ENCODE results near the gene ATP4A. TPM values are rescaled to one million over a fixed set of nuclear protein-coding genes. Genes with fewer than 3 reads are reported as not detected.

ATP4A gene
- total and polyA plus RNA-seq, 7 donors, result 0.10 TPM; not detected in 6

GRCh38 chr19:35582760-35583159 is 19.3 kb upstream of the ATP4A start:
- H3K27me3 ChIP-seq, result peaks cover 0 to 19% (median 0%) of the 10 kb centered on the region in 3 donors

GRCh38 chr19:35578707-35579106 is 15.2 kb upstream of the ATP4A start:
- Histone ChIP-seq H3K4me3 (no peak overlapping the region), H3K27me3 (peaks cover 0 to 5% (median 0%) of the 10 kb centered on the region in 3 donors), H3K4me1 (no peaks in the 10 kb centered on the region), H3K36me3 (no peaks in the 10 kb centered on the region), H3K27ac (no peak overlapping the region), H3K9me3 (peaks cover 0 to 8% (median 4%) of the 10 kb centered on the region in 4 donors)
- WGBS, 2 donors, result 74 to 76% methylated on average over 7 of the region's 7 CpGs
- DNase-seq, result no peak
- TF ChIP-seq POLR2A (IDR thresholded peaks at IDR 0.05), result no peak
- TF ChIP-seq EP300 (IDR thresholded peaks at IDR 0.05), result no peak
- TF ChIP-seq POLR2AphosphoS5 (IDR thresholded peaks at IDR 0.05), result no peak
- TF ChIP-seq CTCF (IDR thresholded peaks at IDR 0.05), result no peak
- intact Hi-C loops (cut with DNase I), result no loop called here

More at GRCh38 chr19:35582760-35583159, 19.3 kb upstream of the ATP4A start:
- intact Hi-C loops (cut with DNase I), result no loop called here
- Histone ChIP-seq H3K27ac (no peak overlapping the region), H3K4me3 (no peak overlapping the region), H3K36me3 (no peaks in the 10 kb centered on the region), H3K4me1 (no peaks in the 10 kb centered on the region), H3K9me3 (peaks cover 0 to 3% (median 0%) of the 10 kb centered on the region in 4 donors)
- 87 to 94% methylated on average over 1 of the region's 1 CpG for WGBS, 2 donors
- TF ChIP-seq POLR2A (IDR thresholded peaks at IDR 0.05) (no peak), POLR2AphosphoS5 (IDR thresholded peaks at IDR 0.05) (no peak), EP300 (IDR thresholded peaks at IDR 0.05) (no peak), CTCF (IDR thresholded peaks at IDR 0.05) (no peak)
- no peak for DNase-seq

- peaks cover 0 to 5% (median 0%) of the 10 kb centered on the region in 3 donors for H3K27me3 ChIP-seq
- no peaks in the 10 kb centered on the region for H3K36me3 ChIP-seq
- TF ChIP-seq POLR2A (IDR thresholded peaks at IDR 0.05), result no peak
- TF ChIP-seq CTCF (IDR thresholded peaks at IDR 0.05), result no peak
- TF ChIP-seq POLR2AphosphoS5 (IDR thresholded peaks at IDR 0.05), result no peak
- no peak for TF ChIP-seq EP300 (IDR thresholded peaks at IDR 0.05)
- H3K27ac ChIP-seq, result no peak overlapping the region
- H3K4me3 ChIP-seq, result no peak overlapping the region
- 78 to 86% methylated on average over 1 of the region's 1 CpG for WGBS, 2 donors
- H3K9me3 ChIP-seq, result peaks cover 0 to 8% (median 4%) of the 10 kb centered on the region in 4 donors
- DNase-seq, result no peak
- intact Hi-C loops (cut with DNase I), result no loop called here
- no peaks in the 10 kb centered on the region for H3K4me1 ChIP-seq
These were observed 14.5 kb upstream of the ATP4A start for GRCh38 chr19:35577918-35578317.

- TF ChIP-seq POLR2A (IDR thresholded peaks at IDR 0.05) (no peak), EP300 (IDR thresholded peaks at IDR 0.05) (no peak), POLR2AphosphoS5 (IDR thresholded peaks at IDR 0.05) (no peak), CTCF (IDR thresholded peaks at IDR 0.05) (no peak)
- H3K4me1 ChIP-seq, result no peaks in the 10 kb centered on the region
- H3K27ac ChIP-seq, result no peak overlapping the region
- H3K4me3 ChIP-seq, result no peak overlapping the region
- H3K36me3 ChIP-seq, result no peaks in the 10 kb centered on the region
- 76 to 88% methylated on average over 1 of the region's 1 CpG for WGBS, 2 donors
- intact Hi-C loops (cut with DNase I), result no loop called here
- peaks cover 0 to 14% (median 0%) of the 10 kb centered on the region in 3 donors for H3K27me3 ChIP-seq
- DNase-seq, result no peak
- peaks cover 0 to 8% (median 4%) of the 10 kb centered on the region in 4 donors for H3K9me3 ChIP-seq
These were observed 8.0 kb upstream of the ATP4A start for GRCh38 chr19:35571406-35571965.

Data from sigmoid colon (tissue), 7 donors.